ENCODE measurements around the gene SIGLEC5. TPM values are rescaled to one million over a fixed set of nuclear protein-coding genes. Genes with fewer than 3 reads are reported as not detected.
"Not testable (repeated sequence)": the region's sequence is repeated elsewhere in the genome, so short reads cannot be mapped to it uniquely, and the experiment has no call there.

SIGLEC5 gene
- total RNA-seq, 4 donors from 2014 or later: 0.20 to 2.2 (median 1.6) TPM

DNA sequence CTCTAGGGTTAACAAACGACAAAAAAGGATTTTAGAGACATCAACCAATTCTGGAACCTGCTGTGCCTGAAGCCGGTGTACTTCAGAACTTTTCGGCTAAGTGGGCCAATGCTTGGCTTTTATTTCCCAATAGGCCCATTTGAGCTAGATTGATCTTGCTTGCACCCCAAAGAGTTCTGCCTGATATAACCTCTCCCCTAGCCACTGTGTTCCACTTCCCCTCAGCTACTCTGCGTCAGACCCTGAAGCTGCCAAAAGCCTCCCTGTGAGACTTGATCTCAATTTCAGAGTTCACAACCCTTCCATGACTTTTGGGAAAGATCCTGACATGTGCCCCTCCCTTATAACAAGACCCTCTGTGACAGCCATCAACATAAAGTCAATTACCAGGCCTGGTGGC lies 22.1 kb upstream of the SIGLEC5 start:
- WGBS, 2 donors: 33 to 57% methylated on average over 4 of the region's 4 CpGs
- DNase-seq (ENCODE audit: low spot score in 2 of 2): no peak
- Histone ChIP-seq H3K36me3 (no peaks in the 10 kb centered on the region), H3K4me1 (peaks cover 0 to 7% (median 0%) of the 10 kb centered on the region in 4 donors), H3K27me3 (peaks cover 0 to 2% of the 10 kb centered on the region in 2 donors), H3K9me3 (no peaks in the 10 kb centered on the region), H3K27ac (no peak overlapping the region), H3K4me3 (no peak overlapping the region)
- TF ChIP-seq POLR2A (IDR thresholded peaks at IDR 0.05) (no peak), EP300 (IDR thresholded peaks at IDR 0.05) (no peak)
- TF ChIP-seq, protein P1, sequence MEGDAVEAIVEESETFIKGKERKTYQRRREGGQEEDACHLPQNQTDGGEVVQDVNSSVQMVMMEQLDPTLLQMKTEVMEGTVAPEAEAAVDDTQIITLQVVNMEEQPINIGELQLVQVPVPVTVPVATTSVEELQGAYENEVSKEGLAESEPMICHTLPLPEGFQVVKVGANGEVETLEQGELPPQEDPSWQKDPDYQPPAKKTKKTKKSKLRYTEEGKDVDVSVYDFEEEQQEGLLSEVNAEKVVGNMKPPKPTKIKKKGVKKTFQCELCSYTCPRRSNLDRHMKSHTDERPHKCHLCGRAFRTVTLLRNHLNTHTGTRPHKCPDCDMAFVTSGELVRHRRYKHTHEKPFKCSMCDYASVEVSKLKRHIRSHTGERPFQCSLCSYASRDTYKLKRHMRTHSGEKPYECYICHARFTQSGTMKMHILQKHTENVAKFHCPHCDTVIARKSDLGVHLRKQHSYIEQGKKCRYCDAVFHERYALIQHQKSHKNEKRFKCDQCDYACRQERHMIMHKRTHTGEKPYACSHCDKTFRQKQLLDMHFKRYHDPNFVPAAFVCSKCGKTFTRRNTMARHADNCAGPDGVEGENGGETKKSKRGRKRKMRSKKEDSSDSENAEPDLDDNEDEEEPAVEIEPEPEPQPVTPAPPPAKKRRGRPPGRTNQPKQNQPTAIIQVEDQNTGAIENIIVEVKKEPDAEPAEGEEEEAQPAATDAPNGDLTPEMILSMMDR (IDR thresholded peaks at IDR 0.05): no peak

DNA sequence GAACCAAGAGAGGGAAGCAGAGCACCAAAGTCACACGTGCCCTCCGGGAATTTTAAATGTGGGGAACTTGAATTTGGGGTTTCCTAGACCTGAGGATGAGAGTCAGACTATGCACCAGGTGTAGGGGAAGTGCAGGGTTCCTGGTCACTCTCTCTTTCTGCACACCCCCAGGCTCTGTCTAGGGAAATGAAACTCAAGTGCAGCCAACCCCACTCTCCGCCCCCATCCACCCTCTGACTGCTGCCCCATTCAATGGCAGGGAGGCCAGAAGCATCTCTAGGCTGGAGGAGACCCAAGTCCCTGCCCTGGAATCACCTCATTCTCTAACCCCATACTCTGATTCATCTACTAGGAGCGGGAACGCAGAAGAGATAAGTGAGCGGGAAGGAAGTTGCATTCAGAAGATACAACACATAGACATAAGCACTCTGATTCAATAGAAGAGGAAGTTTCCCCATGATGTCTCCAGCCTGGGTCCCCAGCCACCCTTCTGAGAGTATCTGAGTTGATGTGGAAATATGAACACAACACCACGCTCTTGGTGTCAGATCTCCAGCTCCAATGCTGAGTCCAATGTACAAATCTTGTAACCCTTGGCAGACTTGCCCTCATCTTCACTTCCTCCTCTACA lies 21.1 kb upstream of the SIGLEC5 start:
- Histone ChIP-seq H3K27me3 (peaks cover 0 to 7% of the 10 kb centered on the region in 2 donors), H3K36me3 (no peaks in the 10 kb centered on the region), H3K4me3 (no peak overlapping the region), H3K9me3 (no peaks in the 10 kb centered on the region), H3K27ac (no peak overlapping the region), H3K4me1 (no peaks in the 10 kb centered on the region)
- DNase-seq (ENCODE audit: low spot score in 2 of 2): no peak
- WGBS, 2 donors: 70 to 75% methylated on average over 7 of the region's 7 CpGs
- TF ChIP-seq POLR2A (IDR thresholded peaks at IDR 0.05) (no peak), EP300 (IDR thresholded peaks at IDR 0.05) (peak in 1 of 2 donors; percentile 15)

GRCh38 chr19:51647318-51647717 lies 17.1 kb upstream of the SIGLEC5 start:
- peaks cover 0 to 7% of the 10 kb centered on the region in 2 donors for H3K27me3 ChIP-seq
- no peaks in the 10 kb centered on the region for H3K9me3 ChIP-seq
- DNase-seq (ENCODE audit: low spot score in 2 of 2): no peak
- no peak overlapping the region for H3K4me3 ChIP-seq
- no peaks in the 10 kb centered on the region for H3K36me3 ChIP-seq
- H3K27ac ChIP-seq: no peak overlapping the region
- 87 to 91% methylated on average over 6 of the region's 6 CpGs for WGBS, 2 donors
- TF ChIP-seq EP300 (IDR thresholded peaks at IDR 0.05): no peak
- no peak for TF ChIP-seq POLR2A (IDR thresholded peaks at IDR 0.05)
- H3K4me1 ChIP-seq: peaks cover 0 to 3% (median 0%) of the 10 kb centered on the region in 4 donors

DNA sequence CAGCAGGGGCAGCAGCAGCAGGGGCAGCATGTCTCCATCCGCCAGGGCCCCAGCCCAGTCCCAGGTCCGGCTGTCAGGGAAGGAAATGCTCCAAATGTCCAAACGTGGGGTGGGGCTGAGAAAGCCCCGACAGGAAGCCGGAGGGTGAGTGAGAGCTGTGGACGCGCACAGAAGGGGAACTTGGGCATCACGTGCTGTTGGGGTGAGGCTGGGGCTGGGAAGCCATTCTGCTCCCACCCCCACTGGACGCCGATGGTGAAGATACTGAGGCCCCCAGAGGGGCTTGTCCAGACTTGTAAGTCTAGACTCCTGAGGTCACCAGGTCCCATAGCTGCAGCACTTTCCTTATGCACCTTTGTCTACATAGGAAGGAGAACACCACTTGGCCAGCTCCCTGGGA lies 16.5 kb upstream of the SIGLEC5 start, which contains the start of gene SIGLEC14:
Gene SIGLEC14, minus strand, starts transcription at position 96 of the 400 bp plus-strand sequence. Its CDS starts 66 bp downstream, at position 30.
- not testable (repeated sequence) for H3K9me3 ChIP-seq; H3K36me3 ChIP-seq; DNase-seq (ENCODE audit: low spot score in 2 of 2); H3K4me1 ChIP-seq; H3K27me3 ChIP-seq
- H3K4me3 ChIP-seq: peak within 1 kb of the TSS in 2 of 4 donors; percentile 36 to 38
- peak within 1 kb of the TSS in 1 of 4 donors; percentile 38 for H3K27ac ChIP-seq
- 40% methylated on average over 5 of the region's 10 CpGs; no CpG with 5 or more reads in 1 of the 2 donors for WGBS, 2 donors

- TF ChIP-seq POLR2A (IDR thresholded peaks at IDR 0.05) (no peak), EP300 (IDR thresholded peaks at IDR 0.05) (no peak)
- TF ChIP-seq, protein P1 (IDR thresholded peaks at IDR 0.05): no peak
- DNase-seq (ENCODE audit: low spot score in 2 of 2): no peak
- H3K4me3 ChIP-seq: peak overlapping the region in 2 of 4 donors; percentile 36 to 38
- 35% methylated on average over 11 of the region's 11 CpGs; no CpG with 5 or more reads in 1 of the 2 donors for WGBS, 2 donors
- H3K27ac ChIP-seq: peak overlapping the region in 1 of 4 donors; percentile 38
- H3K36me3 ChIP-seq: no peaks in the 10 kb centered on the region
- peaks cover 0 to 3% (median 0%) of the 10 kb centered on the region in 4 donors for H3K4me1 ChIP-seq
- H3K9me3 ChIP-seq: no peaks in the 10 kb centered on the region
- peaks cover 0 to 7% of the 10 kb centered on the region in 2 donors for H3K27me3 ChIP-seq
Measured at GRCh38 chr19:51644636-51645271, 14.6 kb upstream of the SIGLEC5 start.

- no peak overlapping the region for H3K27ac ChIP-seq
- no peaks in the 10 kb centered on the region for H3K36me3 ChIP-seq
- peaks cover 0 to 12% (median 0%) of the 10 kb centered on the region in 4 donors for H3K9me3 ChIP-seq
- no peak overlapping the region for H3K4me3 ChIP-seq
- no peaks in the 10 kb centered on the region for H3K27me3 ChIP-seq
- DNase-seq (ENCODE audit: low spot score in 2 of 2): no peak
- H3K4me1 ChIP-seq: peaks cover 0 to 3% (median 0%) of the 10 kb centered on the region in 4 donors
- no peak for TF ChIP-seq POLR2A (IDR thresholded peaks at IDR 0.05)
- TF ChIP-seq, protein P1 (IDR thresholded peaks at IDR 0.05): no peak
- TF ChIP-seq EP300 (IDR thresholded peaks at IDR 0.05): no peak
Measured at GRCh38 chr19:51641648-51642047, 11.4 kb upstream of the SIGLEC5 start.

All from tibial nerve (tissue), 4 donors.